ENCODE data around the gene KIF2A.

The KIF2A gene

DNA sequence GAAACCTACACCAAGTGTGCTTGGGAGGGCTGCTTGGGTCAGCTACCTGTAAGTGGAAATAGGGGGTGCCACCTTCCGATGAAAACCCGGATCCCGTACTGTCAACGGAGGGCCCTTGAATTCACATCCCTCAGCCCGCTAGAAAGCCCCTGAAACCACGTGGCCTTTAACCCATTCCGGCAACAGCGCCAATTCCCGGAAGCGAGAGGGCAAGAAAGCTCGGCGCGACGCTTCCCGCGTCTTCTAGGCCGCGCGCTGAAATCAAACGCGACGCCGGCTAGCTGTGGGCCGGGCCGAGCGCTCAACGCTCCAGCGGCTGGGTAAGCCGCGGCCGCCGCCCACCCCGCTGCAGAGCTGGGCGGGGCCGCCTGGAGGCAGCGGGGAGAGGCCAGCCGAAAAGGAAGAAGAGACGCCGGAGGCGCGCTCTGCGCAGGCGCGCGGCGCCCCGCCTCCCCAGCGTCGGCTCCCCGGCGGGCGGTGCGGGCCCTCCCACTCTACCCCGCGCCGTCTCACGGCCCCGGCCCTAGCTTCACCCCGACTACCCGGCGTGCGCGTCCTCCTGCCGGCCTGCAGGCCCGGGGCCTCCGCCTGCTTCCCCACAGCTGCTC, at the start of gene KIF2A:
KIF2A (plus strand) TSS at position 492 of the 608 bp plus-strand sequence. CDS start 267 bp downstream, outside the sequence.
- DNase-seq, result peak; percentile 97

DNA sequence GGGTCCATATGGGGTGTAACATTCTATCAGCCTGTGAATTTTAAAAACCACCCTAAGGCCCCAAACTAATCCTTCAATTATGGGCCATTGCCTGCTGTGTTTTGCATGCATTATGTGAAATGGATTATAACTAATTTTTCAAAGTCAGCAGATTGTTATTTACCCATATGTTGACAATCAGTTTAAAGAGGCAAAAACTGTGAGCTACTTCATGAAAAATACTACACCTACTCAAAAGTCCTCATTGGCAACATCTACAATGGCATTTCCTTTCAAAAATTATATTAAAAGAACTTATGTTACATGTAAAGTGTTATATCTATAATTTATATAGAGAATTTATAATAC, 49.0 kb upstream of the KIF2A start:
- DNase-seq, result no peak

GRCh38 chr5:62258654-62259053, 47.4 kb upstream of the KIF2A start:
- no peak for DNase-seq

GRCh38 chr5:62259699-62260250, 46.2 kb upstream of the KIF2A start:
- no peak for DNase-seq

GRCh38 chr5:62260513-62260912, 45.5 kb upstream of the KIF2A start:
- DNase-seq, result no peak

DNA sequence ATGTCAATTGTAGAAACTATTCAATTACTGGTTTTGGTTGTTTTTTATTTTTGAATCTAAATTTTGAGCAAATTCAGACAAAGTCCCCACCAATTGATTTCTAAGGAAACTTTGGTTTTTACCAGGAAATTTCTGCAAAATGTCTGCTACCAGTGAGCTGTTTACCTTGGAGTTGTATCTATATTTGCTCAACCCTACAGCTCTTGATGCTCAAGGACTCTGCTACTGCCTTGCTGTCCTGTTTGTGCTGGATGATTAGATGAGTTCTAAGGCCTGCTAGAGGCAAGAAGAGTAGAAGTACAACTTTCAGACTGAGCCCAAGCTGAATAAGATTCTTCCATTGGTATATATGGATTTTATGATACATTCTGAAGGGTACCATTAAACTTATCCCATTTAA, 42.6 kb upstream of the KIF2A start:
- DNase-seq, result no peak

DNA sequence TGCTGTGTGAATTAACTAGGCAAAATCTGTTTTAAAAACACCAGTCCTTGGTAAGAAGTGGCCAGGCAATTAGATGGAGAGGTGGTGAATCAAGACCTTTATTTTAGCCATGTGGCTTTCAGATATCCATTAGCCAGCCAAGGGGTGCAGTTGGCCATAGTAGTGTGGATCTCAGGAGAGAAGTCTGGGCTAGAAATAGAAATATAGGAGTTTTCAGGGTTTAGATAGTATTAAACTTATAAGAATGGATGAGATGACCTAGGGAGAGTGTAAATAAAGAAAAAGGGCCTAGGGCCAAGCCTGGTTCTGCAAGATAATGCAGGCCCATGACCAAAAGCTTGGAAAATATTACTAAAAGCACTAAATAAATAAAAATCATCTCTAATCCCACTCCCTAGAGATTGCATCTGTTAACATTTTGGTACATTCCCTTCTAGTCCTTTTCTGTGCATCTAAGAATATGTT, 40.3 kb upstream of the KIF2A start:
- no peak for DNase-seq

- DNase-seq, result no peak
Measured at GRCh38 chr5:62266573-62266972, 39.4 kb upstream of the KIF2A start.

DNA sequence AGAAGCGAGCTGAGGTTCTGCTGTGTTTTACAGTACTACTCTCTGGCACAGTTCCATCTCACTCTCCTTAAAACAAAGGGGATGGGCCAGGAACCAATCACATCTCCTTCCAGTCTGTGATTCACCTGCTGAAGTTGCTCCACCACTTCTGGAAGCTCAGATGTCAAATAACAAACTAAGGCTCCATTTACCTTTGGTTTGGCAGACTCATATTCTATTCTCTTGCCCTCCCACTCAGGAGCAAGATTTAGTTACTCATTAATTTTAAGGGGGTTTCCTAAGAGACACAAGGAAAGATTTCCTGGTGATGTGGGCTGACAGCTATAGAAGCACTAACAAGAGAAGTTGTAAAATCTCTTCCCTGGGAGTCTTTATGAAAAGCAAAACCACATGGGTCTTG, 37.8 kb upstream of the KIF2A start:
- DNase-seq, result no peak

DNA sequence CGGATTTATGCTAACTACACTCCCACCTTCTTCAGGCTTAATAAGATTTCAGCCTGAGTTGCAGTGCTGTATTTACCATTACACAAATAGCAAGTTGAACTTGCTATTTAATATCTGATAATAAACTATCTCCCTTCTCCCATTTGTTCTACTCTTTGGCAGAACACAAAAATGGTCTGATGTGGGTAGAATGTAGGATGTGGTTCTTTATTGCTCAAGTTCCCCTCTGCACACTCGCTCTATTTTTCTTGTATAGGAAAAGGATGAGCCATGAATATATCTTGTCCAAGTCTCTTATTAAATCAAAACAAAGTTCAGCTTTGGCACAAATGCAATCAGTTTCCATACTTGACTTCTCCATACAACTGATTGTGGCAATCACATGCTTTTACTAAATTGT, 37.2 kb upstream of the KIF2A start:
- no peak for DNase-seq

- no peak for DNase-seq
Measured at GRCh38 chr5:62271370-62271769, 34.6 kb upstream of the KIF2A start.

DNA sequence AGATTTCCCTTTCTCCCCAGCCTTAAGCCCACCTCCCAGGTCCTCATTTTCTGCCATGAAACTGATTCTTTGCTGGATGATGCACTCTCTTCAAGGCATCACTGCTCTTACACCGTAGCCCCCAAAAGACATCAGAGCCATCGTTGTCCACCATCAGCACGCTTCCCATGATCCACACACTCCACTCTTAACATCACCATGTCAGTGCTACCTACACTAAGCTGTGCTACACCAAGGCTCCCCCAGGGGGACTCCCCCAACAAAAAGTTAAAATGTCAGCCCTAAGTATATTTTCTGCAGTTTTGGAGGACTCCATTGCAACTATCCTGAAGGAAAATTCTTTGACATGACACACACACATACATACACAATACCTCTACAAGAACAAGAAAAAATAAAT, 34.1 kb upstream of the KIF2A start:
- no peak for DNase-seq

DNA sequence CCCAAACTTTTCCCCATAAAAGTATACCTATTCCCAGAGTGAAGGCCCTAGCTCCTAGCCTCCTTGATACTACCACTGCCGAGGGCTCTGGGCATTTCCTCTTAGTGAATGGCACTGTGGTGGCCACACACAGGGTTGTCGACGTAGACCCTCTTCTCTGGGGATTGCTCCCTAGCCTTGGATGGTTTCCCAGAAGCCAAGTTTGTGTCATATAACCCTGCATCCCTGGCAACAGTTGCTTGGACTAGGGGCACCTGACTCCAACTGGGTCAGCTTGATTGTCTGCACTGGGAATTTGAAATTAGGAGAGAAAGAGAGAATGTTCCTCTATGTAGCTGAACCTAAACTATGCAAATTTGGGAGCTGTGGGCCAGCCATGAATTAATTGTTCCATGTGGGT, 32.3 kb upstream of the KIF2A start:
- no peak for DNase-seq

DNA sequence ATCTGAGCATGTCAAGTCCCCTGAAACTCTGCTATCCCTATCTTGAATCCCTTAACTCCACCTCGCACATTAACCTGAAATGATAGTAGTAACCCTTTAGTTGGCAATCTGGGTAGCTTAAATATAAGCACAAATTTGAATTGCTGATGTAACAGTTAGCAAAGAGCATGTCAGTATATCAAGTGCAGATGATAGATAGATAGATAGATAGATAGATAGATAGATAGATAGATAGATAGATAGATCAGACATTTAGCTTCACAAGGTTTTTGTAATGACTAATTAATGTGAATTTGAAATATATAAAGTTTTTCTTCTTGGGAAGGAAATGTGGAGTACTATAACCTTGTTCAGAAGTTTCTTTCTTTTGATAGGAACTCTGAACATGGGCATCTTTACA, 30.4 kb upstream of the KIF2A start:
- DNase-seq, result no peak

GRCh38 chr5:62281411-62281810, 24.6 kb upstream of the KIF2A start:
- no peak for DNase-seq

DNA sequence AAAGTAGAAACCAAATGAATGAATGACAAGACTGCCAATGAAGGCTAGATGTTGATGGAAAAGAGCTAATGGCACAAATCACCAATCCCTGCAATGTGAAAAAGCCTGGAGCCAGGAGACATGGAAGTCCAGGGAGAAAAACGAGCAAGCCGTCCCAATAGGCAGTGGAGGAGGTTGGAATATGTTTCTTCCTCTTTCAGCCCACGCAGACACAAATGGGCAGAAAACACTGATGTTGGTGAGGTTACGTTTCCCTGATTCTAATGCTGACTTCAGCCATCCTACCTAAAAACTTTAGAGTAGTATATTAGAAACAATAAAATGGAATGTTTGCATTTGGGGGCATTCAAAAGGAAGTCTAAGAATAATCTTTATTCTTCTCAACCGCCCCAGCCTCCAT, 23.9 kb upstream of the KIF2A start:
- DNase-seq, result no peak

GRCh38 chr5:62283005-62283404, 23.0 kb upstream of the KIF2A start:
- no peak for DNase-seq

DNA sequence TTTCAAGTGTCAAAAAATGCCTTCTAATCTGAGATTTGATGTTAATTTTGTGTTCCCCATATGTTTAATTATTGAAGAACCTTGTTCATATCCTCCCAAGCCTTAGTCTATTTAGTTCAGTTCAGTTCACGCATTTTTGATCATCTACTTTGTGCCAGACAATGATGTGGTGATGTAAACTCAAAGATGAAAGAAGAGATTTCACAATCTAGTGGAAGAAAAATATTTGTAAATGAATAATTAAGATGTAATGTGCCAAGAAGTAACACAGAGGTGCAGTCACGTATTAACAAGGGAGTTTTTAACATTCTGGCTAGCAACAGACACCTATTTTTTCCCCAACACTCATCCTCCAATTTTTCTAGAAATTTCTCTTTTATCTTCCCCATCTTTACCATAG, 22.1 kb upstream of the KIF2A start:
- no peak for DNase-seq

DNA sequence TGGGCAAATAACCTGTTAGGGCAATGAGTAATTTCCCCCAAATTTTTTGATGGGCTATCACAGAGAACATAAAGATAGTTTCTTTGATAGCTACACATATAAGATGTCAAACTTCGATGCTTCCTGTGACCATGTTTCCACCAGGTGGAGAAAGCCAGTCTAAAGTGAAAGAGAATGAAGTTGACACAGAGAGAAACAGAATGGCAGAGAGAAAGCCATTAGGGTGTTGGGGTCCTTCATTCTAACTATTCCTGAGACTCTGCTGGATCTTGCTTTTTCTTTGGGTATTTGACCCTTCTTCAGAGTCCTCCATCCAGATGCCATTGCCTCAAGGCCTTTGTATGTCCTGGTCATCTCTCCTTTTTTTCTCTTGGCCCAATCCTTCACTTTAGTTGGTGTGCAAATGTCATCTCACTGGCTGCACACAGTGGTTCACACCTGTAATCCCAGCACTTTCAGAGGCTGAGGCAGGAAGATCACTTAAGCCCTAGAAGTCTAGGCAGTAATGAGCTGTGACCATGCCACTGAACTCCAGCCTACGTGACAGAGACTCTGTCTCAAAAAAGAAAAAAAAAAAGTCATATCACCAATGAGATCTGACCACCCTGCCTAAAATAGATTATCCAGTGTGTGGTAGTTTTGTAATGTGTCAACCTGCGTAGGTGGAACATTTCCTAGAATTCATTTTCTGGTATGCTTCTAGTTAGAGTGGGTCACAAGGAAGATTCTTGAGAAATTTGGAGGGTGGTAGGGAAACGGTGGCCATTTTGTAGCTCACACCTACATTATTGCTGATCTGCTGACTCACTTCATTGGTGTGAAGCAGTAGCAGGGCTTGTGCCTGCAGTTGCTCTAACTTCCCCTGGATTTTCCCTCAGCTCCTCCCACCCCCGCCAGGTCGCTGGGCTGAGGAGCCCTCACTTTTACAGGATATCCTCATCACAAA, 20.8 kb upstream of the KIF2A start:
- no peak for DNase-seq

GRCh38 chr5:62286834-62287233, 19.2 kb upstream of the KIF2A start:
- no peak for DNase-seq

DNA sequence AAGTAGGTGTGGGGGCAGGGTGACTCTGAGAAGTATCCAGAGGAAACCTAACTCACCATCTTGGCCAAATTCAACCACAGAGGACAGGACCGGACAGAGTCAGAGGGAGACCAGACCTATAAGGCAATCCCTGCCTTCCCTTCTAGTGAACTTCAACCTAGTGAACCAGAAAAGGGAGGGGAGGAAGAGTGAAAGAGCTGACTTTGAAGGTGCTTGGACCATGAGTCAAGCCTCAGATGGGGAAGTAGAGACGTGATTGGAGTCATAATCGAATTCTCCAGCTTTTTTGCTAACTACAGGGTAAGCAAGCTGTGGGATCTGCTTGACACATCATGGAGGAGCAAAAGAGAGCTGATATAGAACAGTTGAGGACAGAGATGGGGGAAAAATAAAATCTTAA, 18.8 kb upstream of the KIF2A start:
- DNase-seq, result no peak

DNA sequence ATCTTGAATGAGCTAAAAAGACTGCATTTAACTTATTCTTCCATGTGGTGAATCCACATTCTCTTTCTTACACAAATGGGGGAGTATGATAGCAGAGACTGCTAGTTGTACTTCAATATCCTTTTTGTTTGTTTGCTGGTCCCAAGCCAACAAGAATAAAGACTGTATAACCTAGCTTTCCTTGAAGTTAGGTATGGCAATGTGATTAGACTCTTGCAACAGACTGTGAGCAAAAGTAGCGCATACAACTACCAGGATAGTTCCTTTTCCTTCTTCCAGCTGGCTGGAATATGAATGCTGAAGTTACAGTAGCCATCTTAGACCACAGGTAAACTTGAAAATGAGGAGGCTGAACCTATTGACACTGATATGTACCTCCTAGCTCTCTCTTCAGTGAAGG, 17.9 kb upstream of the KIF2A start:
- DNase-seq, result no peak

GRCh38 chr5:62289813-62290212, 16.2 kb upstream of the KIF2A start:
- DNase-seq, result no peak

- DNase-seq, result peak; percentile 14
Measured at GRCh38 chr5:62291829-62292228, 14.2 kb upstream of the KIF2A start.

Data from RPMI8226 (cell line).